ENCODE results near the gene FAF1.

GRCh38 chr1:50707824-50708223 lies 252.2 kb downstream of the FAF1 start:
- TF ChIP-seq SP1 (IDR thresholded peaks at IDR 0.05) (no peak), FOXA1 (IDR thresholded peaks at IDR 0.05) (no peak), ZNF384 (IDR thresholded peaks at IDR 0.05) (no peak), FOXK2 (IDR thresholded peaks at IDR 0.05) (no peak), BHLHE40 (IDR thresholded peaks at IDR 0.05; ENCODE audit: borderline replicate concordance) (no peak), NFRKB (IDR thresholded peaks at IDR 0.05) (no peak), FOXM1 (IDR thresholded peaks at IDR 0.05; ENCODE audit: borderline replicate concordance) (no peak), ARNT (IDR thresholded peaks at IDR 0.05) (no peak), L3MBTL2 (conservative IDR thresholded peaks at IDR 0.05) (no peak)
